ENCODE measurements around the gene LYRM9. TPM values are rescaled to one million over a fixed set of nuclear protein-coding genes. Genes with fewer than 3 reads are reported as not detected.
"Not testable (repeated sequence)": the region's sequence is repeated elsewhere in the genome, so short reads cannot be mapped to it uniquely, and the experiment has no call there.

Gene LYRM9
- total RNA-seq, 4 donors from 2014 or later, result 5.0 to 21.6 (median 16.7) TPM

DNA sequence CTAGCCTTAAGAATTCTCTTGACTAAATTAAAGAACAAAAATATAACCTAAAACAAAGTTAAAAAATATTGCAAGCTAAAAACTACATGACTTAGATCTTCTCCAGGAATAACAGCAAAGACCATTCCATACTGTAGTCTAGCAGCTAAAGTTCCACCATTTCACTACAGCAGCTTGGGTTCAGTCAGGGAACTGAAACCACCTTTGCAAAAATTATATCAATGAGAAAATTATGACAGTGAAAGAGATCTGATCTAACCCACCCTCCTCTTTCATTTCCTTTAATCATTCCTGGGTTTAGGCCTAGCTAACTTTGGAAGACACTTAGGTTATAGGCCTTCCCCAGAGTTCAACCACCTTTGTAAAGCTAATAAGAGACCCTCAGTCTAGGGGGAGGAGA is 56.5 kb downstream of the LYRM9 start:
- H3K27ac ChIP-seq (replicated peaks in 1 of 4), result no peak overlapping the region
- TF ChIP-seq EP300 (IDR thresholded peaks at IDR 0.05) (no peak), POLR2A (IDR thresholded peaks at IDR 0.05; ENCODE audit: low read depth) (no peak), POLR2AphosphoS5 (IDR thresholded peaks at IDR 0.05) (no peak)
- TF ChIP-seq, protein P1, sequence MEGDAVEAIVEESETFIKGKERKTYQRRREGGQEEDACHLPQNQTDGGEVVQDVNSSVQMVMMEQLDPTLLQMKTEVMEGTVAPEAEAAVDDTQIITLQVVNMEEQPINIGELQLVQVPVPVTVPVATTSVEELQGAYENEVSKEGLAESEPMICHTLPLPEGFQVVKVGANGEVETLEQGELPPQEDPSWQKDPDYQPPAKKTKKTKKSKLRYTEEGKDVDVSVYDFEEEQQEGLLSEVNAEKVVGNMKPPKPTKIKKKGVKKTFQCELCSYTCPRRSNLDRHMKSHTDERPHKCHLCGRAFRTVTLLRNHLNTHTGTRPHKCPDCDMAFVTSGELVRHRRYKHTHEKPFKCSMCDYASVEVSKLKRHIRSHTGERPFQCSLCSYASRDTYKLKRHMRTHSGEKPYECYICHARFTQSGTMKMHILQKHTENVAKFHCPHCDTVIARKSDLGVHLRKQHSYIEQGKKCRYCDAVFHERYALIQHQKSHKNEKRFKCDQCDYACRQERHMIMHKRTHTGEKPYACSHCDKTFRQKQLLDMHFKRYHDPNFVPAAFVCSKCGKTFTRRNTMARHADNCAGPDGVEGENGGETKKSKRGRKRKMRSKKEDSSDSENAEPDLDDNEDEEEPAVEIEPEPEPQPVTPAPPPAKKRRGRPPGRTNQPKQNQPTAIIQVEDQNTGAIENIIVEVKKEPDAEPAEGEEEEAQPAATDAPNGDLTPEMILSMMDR (IDR thresholded peaks at IDR 0.05), result no peak
- intact Hi-C loops (cut with DNase I), result no loop called here
- no peak overlapping the region for H3K4me3 ChIP-seq
- H3K9me3 ChIP-seq, result no peaks in the 10 kb centered on the region
- no peaks in the 10 kb centered on the region for H3K36me3 ChIP-seq
- no peaks in the 10 kb centered on the region for H3K27me3 ChIP-seq
- no peaks in the 10 kb centered on the region for H3K4me1 ChIP-seq
- no peak for DNase-seq (ENCODE audit: extremely low spot score)

DNA sequence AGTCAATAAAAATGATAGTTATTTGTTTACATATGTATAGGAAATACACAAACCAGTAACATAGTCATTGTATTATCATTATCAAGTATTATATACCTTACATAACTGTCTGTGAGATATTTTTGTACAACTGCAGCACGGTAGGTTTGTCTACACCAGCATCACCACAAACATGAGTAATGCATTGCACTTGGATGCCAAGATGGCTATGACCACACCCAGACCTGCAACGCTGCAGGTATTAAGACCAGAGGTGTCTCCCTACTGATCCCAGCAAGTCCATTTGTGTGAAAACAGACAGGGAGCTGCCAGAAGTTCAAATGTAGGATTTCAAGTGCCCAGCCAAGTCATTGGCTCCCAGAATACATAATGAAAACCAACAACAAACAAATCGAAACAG is 58.6 kb downstream of the LYRM9 start:
- intact Hi-C loops (cut with DNase I), result no loop called here
- 91% methylated on average over 3 of the region's 3 CpGs for WGBS
- Histone ChIP-seq H3K4me1 (no peaks in the 10 kb centered on the region), H3K4me3 (no peak overlapping the region), H3K9me3 (no peaks in the 10 kb centered on the region), H3K27ac (replicated peaks in 1 of 4) (no peak overlapping the region), H3K27me3 (no peaks in the 10 kb centered on the region), H3K36me3 (no peaks in the 10 kb centered on the region)
- TF ChIP-seq POLR2AphosphoS5 (IDR thresholded peaks at IDR 0.05), result no peak
- TF ChIP-seq, protein P1 (IDR thresholded peaks at IDR 0.05), result no peak
- no peak for TF ChIP-seq POLR2A (IDR thresholded peaks at IDR 0.05; ENCODE audit: low read depth)
- no peak for TF ChIP-seq EP300 (IDR thresholded peaks at IDR 0.05)
- no peak for DNase-seq (ENCODE audit: extremely low spot score)

DNA sequence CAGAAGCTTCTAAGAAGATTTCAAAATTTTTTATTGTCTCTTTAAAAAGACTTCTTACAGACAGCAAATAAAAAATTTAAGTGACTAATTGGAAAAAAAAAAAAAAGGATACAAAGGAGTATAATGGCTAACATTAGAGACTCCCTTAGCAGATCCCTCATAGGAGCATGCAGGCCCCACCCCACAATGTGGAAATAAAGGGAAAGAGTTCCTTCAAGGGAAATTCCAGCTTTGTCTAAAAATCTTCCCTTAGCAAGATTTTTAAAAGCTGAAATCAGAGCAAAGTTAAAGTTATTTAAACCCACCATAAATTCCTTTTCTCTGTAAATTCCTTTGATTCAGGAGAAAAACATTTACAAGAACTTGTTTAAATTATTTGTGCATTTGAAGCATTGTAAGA is 60.3 kb downstream of the LYRM9 start:
- Histone ChIP-seq H3K4me1 (no peaks in the 10 kb centered on the region), H3K27me3 (no peaks in the 10 kb centered on the region), H3K4me3 (no peak overlapping the region), H3K27ac (replicated peaks in 1 of 4) (no peak overlapping the region), H3K9me3 (no peaks in the 10 kb centered on the region), H3K36me3 (no peaks in the 10 kb centered on the region)
- no peak for TF ChIP-seq EP300 (IDR thresholded peaks at IDR 0.05)
- no peak for TF ChIP-seq POLR2A (IDR thresholded peaks at IDR 0.05; ENCODE audit: low read depth)
- TF ChIP-seq, protein P1 (IDR thresholded peaks at IDR 0.05), result no peak
- DNase-seq (ENCODE audit: extremely low spot score), result no peak
- intact Hi-C loops (cut with DNase I), result no loop called here

DNA sequence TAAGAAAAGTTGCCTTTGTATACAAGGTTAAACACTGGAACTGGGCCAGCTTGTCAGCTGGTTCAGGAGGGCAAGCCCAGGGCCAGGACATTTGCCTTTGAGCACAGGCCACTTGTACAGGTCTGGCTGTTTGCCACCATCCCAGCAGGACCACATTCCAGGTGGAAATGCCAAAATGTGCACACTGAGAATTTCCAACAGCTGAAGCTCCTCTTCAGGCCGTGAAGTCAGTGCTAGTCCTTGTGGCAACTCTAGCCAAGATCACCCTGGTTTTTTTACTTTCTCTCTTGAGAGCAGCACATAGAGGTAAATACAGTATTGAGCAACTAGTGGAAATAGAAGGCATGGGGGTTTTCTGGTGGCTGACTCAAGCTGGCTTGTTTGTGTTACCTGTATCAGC is 63.3 kb downstream of the LYRM9 start:
- H3K9me3 ChIP-seq; H3K36me3 ChIP-seq; DNase-seq (ENCODE audit: extremely low spot score); intact Hi-C loops (cut with DNase I); H3K27ac ChIP-seq (replicated peaks in 1 of 4); H3K4me3 ChIP-seq; H3K4me1 ChIP-seq; H3K27me3 ChIP-seq: not testable (repeated sequence)
- no CpG with 5 or more reads among the region's 1 CpG for WGBS

DNA sequence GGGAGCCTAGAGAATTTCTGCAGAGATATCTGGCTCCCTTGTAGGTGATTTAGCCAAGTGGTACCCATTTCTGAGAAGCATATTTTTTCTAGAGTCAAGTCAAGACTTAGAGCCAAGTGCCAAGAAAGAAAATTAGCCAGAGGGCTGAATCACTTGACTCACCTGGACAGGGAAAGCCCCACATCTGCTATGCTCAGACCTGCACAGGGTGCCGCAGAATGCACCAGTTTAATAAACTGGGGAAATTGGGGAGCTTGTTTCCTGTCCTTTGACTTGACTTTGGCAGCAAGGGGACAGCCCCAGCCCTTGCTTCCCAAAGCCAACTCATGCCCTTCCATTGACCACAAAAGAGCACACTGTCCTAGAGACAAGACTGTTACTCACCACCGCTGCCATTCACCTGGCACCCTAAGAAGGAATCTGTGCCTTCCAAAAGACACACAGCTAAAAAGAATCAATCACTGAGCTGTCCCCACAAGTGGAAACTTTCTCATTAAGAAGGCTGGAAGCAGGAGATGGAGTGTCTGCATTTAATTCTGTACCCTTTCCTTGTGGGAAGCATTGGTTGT is 63.9 kb downstream of the LYRM9 start:
- H3K9me3 ChIP-seq; H3K27ac ChIP-seq (replicated peaks in 1 of 4); H3K36me3 ChIP-seq; H3K4me3 ChIP-seq; H3K27me3 ChIP-seq; intact Hi-C loops (cut with DNase I); H3K4me1 ChIP-seq; DNase-seq (ENCODE audit: extremely low spot score): not testable (repeated sequence)
- WGBS, result no CpG with 5 or more reads among the region's 2 CpGs

Other genes starting within 250 kb of the LYRM9 start
- gene NOS2, start 92.8 kb downstream of the LYRM9 start, total RNA-seq, result under 1 TPM in 3 of 4 donors, not detected in 1; 0.13 to 0.69 (median 0.33) TPM
- gene NLK, start 149.3 kb upstream of the LYRM9 start, total RNA-seq, result 10 to 100 TPM; 10.1 to 16.2 (median 12.6) TPM